ENCODE measurements around the gene PHF19.

Gene PHF19

DNA sequence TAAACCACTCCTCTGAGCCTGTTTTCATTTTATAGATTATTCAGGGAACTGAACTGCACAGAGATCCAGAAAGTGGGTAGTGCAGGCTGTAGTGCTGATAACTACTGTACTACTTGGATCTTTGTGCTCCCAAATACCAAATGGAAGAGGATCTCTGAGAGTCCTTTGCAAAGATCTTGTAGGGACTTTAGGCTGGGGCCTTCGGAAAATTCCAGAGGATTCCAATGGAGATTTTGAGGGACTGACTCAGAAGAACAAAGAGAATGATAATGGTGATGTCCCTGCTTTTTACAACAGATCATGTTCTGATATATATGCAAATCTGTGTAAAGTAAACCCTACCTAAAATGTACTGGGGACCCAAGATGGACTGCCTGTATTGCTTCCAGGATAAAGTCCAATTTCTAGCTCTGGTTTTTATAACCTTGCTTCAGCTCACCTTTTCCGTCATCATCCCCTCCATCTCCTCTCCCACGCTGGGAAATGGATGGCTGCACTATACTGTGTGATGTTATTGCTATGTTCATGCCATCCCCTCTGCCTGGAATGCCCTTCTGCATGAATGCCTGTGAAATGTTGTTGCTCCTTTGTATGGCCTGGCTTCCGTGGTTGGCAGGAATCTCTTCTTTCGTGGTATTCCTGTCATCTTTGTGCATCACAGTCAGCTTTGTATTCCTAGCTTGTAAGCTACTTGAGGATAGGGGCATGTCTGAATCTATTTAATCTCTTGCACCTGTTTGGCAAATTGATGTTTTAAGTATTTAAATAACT, 24.6 kb downstream of the PHF19 start:
- FAIRE-seq, result no peak

DNA sequence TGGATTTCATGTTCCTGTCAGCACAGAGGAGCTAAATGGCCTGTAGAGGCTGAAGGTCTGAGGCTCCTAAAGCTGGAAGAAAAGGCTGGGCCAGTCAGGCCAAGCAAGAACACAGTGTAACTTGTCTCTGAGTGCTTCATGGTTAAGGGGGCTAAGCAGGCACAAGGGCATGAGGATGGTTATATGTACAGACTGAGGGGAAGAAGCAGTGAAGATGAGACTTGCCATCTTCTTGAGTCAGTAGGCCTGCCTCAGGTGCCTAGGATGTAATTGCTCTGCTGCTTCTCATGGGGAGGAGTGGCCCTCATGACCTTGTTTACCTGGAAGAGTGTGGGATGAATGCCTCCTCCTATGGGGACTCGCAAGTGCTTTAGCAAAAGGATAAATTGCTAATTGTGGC, 25.5 kb downstream of the PHF19 start:
- FAIRE-seq, result no peak

DNA sequence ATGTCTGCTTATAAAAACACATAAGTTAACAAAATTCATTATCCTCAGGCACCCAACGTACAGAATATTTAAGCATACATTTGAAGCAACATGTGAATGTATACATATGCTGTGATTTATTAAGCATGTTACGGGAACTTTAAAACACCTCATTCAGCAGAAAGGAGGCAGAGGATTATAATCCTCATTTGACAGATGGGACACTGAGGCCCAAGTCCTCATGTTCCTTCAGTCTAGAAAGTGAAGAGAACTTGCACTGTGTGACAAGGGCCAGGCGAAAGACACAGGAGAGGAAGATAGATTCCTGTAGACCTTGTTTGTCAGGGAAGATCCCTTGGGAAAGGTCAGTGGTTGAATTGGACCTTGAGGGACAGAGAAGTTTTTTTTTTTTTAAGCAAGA, 26.7 kb downstream of the PHF19 start:
- FAIRE-seq, result no peak

DNA sequence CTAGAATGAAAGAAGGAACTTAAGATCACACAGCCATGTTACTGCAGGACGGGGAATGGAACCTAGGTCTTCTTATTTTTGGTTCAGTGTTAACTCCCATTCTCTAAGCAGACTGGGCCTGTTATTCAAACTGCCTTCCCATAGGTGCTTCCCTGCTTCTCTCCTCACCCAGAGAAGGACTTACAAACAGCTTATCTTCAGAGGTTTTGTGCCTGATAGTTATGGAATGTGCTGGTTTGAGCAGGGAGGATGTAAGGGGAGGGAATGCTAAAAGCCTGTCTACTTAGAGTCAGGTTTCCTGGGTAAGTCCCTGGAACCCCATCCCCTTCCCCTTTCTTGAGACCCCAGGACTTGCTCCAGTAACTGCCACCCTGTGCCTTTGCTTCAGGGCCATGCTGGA, 30.1 kb downstream of the PHF19 start:
- FAIRE-seq, result no peak

DNA sequence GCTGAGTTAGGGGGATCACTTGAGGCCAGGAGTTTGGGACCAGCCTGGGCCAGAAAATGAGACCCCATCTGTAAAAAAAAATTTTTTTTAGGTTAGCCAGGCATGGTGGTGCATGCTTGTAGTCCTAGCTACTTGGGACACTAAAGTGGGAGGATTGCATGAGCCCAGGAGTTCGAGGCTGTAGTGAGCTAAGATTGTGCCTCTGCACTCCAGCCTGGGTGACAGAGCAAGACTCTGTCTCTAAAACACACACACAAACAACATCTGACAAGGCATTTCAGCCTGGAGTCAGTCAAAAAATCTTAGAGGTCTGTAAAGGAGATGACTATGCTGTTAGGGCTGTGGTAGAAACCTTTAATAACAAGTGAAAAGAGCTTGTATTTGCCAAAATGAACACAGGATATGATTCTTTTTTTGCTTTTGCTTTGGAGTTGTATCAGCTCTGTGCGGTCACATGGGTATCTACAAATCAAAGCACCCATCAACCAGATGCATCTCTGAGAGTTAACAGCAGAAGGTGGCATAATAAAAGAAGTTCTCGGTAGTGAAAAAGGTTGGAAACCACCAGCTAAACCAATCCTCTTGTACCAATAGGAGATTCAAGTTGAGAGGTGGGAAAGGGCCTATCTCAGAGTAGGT, 30.6 kb downstream of the PHF19 start:
- no peak for FAIRE-seq

DNA sequence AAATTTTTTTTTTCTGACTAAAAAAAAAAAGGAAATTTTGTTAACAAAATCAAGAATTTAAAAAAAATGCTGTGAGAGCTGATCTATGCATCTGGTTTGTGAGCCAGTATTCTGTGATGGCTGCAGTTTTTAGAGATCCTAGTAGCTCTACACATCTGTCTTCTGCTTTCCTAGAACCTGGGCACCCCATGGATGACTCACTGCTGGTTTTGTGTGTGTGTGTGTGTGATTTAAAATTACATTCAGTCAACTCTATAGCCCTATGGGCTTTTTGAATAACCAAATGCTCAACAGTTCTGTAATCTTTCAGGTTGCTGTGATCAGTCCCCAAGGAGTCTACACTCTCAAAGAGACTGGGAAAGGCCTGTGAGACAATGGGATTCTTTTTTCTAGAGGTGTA, 31.7 kb downstream of the PHF19 start:
- FAIRE-seq, result no peak

DNA sequence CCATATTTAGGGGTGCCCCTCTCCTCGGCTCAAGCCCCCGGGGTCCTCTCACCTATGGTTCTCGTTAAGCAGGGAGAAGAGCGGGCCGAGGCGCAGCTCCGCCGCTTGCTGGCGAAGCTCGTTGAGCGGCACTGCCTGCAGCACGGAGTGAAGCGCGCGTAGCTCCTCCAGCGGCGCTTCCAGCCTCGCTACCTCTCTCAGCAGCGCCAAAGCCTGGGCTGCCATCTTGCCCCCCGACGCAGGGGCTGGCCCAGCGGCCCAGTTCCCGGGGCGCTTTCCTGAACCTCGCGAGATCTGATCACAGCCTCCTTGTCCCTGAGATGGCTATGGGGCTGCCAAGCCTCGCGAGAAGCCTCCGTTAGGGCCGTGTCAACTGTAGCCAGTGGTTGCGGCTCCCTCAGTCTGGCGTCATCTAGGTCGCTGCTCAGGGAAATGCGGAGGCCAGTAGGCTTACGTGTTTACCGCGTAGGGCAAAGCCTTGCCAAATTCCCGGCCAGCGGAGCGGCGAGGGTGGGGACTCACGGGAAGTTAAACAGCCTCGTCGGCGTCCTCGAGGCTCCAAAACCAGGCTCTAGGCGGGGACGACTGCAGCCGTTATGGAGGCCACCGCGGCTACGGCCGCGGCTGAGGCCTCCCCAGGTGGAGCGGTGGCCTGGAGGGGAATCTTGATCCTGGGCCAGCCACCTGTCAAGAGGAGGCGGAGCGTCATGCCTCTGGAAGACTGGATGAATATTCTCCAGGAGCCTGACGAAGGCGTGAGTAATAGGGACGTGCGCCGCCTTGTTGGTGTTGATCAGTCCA, 34.1 kb downstream of the PHF19 start, which contains the start of gene PSMD5:
PSMD5 (minus strand) TSS at position 238 of the 801 bp plus-strand sequence; CDS start at position 225, 13 bp downstream.
- no peak for FAIRE-seq

DNA sequence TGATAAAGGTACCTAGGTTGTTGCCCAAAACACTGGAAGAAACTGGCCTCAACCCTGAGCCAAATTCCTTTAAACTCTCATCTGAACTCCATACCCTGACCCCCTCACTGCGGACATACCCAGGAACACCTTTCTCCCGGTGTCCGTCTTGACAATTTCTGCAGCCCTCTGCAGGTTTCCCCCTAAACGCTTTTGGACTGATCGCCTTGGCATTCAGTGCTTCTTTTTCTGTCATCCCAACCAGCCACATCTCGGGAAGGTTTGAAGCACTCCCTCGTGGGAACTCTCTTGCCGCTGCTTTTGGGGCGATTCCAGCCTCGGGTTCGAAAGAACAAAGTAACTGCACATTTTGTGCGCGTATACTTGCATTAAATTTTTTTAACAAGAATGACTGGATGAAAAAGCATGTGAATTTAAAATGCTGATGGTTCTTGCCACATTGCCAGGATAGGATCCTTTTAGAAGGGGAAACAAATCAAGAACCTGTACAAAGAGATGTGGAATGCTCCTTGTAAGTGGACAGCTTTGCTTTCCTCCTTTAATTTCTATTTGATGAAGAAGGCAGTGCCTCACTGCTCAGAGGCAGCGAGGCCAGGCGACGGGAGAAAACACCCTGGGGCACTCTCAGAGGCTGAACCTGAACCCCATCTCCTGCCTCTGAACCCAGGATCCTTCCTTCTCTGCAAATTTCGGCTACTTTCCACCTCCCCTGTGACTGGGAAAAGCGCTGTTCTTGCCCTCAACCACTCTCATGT, 34.9 kb downstream of the PHF19 start:
- FAIRE-seq, result no peak

DNA sequence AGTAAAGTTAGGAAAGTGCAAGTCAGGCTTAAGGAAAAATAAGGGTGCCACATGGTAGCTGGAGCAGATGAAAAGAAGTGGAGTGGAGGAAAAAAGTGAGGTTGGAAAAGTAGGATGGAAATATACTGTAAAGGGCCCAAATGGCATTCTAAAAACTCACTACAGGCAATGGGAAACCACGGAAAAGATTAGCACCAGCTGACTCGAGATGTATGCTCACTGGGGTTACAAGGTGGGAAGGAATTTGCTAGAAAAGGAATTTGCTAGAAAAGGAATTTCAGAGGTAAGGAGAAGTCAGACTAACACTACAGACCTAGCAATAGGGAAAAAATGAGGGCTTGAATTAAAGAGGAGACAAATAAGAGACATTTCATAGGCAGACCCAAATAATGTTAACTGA, 37.8 kb downstream of the PHF19 start:
- FAIRE-seq, result no peak

DNA sequence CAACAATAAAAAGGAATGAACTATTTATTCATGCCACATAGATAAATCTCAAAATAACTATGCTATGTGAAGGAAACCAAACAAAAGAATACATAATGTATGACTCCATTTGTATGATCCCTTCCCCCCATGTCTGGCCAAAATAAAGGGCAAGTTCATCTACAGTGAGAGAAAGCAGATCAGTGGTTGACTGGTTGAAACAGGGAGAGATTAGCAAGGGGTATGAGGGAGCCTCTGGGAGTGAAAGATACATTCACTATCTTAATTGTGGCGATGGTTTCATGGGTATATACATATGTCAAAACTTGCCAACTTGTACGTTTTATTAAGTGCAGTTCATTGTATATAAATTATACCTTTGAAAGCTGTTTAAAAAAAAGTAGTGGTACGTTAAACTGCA, 39.1 kb downstream of the PHF19 start:
- FAIRE-seq, result no peak

DNA sequence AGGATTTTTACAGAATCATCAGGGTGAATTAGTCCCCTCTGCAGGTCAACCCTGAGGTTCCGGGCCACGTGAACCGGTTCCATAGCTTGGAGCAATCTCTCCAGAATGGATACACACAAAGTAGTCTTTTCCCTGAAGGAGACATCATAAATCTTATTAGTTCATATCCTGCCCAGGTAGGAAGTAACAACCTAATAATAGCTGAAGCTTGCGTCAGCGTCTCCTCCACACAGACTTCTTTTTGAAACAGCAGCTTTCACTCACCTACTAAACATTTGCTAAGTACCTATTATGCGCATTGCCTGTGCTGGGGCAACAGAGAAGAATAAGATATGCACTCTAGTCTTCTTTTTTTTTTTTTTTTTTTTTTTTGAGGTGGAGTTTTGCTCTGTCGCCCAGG, 43.7 kb downstream of the PHF19 start:
- FAIRE-seq, result no peak

DNA sequence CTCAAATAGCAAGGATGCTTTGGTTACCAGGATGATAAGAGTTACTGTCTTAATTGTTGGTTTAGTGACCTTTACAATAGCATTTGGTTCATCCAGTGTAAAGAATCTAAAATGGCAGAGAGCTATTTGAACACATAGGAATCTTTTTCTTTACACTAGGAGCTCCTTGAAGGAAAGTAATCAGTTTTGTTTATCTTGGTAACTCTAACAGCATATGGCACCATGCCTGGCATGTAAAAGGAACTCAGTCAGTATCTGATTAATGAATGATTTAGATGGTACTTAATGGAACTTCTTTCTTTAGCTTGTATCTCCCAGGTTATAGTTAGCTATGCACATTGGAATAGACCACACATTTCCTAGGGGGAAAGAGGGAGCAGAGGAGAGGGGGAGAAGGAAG, 44.2 kb downstream of the PHF19 start:
- FAIRE-seq, result no peak

DNA sequence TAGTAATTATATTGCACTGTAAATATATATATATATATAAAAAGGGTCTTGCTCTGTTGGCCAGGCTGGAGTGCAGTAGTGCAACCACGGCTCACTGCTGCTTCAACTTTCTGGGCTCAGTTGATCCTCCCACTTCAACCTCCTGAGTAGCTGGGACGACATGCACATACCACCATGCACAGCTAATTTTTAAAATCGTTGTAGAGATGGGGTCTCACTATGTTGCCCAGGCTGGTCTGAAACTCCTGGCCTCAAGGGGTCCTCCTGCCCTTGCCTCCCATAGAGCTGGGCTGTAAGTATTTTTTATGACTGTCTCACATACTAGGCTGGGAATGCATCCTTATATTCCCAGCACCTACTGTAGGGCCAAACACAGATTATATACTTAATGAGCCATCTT, 46.1 kb downstream of the PHF19 start:
- FAIRE-seq, result no peak

DNA sequence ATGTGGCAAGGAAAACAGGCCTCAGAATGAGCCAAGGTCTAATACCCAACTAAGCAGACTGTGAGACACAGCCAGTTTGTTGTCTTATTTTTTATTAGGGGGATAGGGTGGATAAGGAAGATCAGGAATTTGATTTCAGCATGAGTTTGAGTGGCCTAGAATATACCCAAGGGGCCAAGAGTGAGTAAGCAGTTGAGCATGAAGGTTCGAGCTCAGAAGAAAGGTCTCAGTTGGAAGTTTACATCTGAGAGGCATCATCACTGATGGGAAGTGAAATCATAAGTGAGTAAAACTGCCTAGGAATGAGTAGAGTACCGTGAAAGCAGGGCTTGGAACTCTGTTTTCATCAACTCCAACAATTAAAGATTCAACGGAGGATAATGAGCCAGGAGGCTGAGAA, 46.8 kb downstream of the PHF19 start:
- no peak for FAIRE-seq

DNA sequence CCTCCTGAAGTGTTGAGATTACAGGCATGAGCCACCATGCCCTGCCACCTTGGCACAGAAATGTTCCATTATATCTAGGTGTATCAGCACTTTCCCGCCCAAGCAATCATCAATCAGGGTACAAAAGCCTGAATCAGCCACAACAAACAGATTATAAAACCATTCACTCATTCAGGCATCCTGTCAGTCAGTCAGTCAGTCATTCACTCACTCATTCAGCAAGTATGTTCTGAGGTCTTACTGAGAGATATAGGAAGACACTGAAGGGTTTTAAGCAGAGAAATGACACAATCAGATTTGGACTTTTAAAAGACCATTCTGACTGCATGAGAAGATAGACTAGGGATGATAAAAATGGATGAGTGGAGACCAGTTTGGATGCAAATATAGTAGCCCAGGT, 47.3 kb downstream of the PHF19 start:
- FAIRE-seq, result no peak

DNA sequence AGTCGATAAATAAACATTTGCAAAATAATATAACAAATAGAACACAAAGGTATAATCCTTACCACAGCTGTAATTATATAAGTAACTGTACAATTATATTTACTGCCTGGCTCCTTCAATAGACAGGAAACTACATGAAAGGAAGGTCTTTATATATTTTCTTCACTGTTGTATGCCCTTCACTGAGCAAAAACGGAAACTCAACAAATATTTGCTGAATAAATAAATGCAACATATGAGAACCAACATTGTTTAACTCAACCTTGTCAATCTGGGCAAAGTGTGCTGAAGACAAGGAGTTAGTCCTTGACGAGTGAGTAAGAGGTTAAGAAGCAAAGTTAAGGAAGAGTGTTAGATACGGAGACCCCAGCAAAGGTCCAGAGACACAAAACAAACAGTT, 56.9 kb downstream of the PHF19 start:
- no peak for FAIRE-seq

DNA sequence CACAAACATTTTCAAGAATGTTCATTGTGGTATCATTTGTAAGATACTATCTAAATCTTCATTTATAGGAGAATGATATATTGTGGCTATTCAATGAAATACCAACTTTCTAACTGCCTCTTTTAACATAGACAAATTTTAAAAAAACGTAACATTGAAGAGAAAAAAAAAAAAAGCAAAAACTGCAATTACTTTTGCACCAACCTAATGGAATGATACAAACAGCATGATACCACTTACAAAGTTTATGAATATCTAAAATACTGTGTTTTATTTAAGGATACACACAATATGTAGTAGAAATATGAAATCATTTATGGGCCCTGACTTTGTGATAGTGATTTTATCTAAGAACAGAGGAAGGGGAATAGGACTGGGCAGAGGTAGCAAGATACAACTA, 58.4 kb downstream of the PHF19 start:
- no peak for FAIRE-seq

DNA sequence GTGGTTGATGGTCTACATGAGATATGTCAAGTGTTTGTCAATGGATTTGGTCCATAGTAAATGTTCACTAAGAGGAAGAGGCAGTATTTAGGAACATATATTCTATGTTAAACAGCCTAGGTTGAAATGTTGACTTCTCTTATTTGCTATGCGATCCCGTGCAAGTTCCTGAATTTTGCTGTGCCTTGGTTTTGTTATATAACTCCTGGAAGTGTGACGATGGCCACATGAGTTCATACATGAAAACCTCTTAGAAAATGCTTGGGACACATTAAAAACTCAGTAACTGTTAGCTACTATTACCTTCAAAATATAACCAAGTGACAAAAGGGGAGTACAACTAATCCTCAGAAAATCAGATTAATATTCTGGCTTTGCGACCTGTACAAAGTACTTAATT, 61.9 kb downstream of the PHF19 start:
- no peak for FAIRE-seq

DNA sequence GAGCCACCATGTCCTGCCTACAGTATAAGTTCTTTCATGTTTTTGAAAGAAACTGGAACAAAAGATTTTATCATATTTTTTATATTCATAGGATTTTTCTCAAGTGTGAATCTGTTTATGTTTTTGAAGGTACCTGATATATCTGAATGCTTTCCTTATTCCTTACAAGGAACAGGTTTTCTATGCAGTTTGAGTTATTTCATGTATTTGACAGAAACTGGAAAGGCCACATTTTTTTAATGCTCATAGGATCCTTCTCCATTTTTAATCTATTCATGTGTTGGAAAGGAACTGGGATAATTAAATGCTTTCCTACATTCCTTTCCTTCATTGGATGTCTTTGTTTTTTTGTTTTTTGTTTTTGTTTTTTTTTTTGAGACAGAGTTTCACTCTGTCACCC, 68.1 kb downstream of the PHF19 start:
- no peak for FAIRE-seq

DNA sequence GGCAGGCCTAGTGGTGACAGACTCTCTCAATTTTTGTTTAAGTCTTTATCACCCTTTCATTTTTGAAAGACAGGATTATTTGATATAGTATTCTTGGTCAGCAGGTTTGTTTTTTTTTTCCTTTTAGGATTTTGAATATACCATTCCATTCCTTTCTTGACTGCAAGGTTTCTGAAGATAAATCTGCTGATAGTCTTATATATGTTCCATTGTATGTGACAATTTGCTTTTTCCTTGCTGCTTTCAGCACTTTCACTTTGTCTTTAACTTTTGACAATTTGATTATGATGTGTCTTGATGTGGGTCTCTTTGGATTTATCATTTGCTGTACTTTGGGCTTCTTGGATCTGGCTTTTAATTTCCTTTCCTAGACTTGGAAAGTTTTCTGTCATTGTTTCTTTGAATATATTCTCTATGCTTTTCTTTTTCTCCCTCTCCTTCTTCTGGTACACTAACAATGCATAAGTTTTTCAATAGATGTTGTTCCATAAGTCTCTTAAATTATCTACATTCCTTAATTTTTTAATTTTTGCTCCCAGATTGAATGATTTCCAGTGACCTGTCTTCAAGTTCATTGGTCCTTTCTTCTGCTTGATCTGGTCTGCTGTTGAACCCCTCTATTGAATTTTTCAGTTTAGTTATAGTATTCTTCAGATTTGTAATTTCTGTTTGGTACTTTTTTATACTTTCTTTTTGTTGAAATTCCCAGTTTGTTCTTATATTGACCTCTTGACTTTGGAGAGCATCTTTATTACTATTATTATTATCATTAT, 69.2 kb downstream of the PHF19 start:
- peak; percentile 11 for FAIRE-seq

All from G401.6 (cell line).